ENCODE measurements around the gene GMDS.

Gene GMDS

DNA sequence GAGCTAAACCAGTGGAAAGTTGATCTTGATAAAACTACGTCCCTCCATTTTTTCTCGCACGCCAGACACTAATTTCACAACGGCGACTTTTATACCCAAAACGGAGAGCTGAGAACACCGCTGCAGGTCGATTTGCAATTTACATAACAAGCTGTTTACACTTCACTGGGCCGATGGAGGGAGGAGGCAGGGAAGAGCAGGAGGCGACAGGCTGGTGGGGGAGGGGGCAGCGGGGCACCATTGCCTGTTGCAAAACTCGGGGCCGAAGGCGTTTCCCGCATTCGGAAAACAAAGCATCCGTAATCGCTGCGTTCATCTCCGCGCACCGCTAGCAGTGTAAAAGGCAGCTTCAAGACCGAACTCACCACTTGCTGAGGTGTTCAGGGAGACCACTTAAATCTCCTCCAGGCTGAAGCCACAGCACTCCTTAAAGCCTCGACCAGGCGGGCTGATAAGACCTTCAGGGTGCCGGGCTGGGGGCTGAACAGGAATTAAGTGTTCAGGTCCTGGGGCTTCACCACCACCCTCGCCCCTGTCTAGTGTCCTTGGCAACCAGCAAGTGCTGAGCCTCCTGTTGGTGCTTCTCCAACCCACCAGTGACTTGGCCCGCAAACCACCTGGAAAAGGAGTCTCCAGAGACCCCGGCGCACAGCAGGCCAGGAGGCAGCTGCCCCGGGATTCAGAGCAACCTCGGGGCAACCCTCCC is 637.7 kb downstream of the GMDS start:
- no peak for DNase-seq

DNA sequence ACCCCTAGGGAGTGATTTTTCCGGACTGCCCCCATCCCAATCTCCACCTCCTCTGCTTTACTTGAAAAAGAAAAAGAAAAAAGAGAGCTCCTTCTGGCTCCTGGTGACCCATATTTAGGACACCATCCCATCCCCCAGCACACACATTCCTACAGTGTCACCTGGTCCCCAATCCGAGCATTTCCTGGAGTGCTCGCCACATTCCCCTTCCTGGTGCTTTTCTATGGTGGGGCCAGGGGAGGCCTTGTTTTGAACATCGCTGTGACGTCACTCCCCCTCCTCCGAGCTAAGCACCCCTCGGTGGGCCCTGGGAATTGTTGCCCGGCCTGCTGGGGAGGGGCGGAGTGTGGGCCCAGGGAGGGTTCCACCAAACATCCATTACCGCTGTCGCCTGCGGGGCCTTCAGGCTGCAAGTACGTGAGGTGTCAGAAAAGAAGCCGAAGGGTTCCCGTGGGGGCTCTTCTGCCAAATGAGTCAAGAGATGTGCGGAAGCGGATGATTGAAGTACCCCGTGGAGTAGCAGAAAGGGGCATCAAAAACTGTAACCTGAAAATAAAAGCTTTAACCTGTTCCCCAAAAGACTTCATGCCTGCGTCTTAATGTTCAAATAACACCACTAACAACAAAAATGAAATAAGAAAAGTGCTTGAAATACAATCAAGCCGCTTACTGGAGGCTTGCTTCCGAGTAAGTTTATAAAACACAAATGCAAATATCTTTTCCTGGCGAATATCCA is 638.5 kb downstream of the GMDS start:
- no peak for DNase-seq

DNA sequence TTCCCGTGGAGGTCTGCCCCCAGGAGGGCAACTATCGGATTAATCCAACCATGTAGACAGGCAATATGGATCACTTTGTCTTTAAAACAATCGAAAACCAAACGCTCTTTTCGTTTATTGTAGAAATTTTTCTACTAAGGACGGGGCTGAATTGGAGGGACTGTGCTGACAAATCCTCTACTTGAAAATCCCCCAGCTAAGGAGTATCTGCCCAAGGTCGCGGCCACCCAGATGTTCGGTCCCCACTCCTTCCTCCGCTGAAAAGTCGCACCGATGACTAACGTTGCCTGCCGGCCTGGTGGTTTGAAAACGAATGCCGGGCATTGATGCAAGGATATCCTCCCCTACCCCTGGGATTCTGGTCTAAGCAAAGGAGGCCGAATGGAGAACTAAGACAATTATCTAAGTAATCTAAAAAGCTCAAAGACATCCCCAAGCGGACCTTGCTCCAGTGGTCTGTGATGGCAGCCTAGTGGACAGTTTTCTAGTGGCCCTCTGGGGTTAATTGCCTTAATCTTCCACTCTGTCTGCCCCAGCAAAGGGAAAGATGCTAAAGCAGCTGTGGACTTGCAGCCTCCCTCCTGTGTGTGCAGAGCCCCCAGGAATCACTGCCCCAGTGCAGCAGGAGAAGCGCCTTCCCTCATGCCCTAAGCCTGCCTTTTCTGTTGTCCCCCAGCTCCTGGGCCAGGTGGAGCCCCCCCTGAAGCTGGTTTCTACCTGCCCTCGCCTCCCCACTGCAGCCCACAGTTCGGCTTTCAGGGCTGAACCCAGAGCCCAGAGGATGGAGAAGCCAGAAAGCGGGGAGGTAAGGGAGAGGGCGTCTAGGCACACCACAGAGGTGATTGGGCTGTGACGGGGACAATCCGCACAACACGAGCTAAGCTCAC is 639.3 kb downstream of the GMDS start:
- DNase-seq, result no peak

DNA sequence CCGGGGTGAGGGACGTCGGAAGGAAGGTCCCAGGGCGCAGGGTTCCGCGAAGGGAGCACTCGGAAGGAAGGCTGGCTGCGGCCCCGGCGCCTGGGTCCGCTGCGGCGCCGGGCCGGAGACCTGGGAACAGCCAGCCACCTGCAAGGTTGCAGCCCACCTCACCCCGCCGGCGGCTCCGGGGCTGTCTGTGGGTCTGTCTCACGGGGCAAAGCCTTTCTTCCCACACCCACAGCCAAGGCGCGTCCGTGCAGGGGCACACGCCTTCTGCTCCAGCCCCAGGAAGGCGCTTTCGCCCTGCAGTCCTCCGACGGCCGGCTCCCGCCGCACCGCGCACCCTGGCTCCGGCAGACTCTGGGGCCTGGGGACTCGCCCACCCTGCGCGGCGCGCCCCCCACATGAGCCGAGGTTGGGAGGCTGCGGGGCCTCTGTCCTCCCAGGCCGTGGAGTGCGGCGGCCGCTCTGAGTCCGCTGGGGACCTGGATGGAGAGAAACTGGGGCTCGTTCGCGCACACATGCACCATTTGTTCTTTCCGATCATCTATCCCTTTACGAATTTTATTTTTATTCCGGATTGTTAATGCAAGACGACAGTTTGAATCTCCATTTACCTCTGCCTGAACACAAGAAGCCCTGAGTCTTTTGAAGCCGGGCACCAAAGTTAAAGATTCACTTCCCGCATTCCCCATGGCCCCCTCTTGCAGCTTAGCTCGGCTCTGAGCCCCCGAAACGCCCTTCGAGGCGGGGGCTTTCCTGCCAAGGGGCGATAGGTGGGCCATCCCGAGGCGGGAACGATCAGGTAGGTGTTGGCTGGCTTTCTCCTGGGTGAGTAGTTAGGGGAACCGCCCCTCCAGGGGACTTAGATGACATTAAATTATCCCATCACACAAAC is 640.2 kb downstream of the GMDS start:
- DNase-seq, result no peak

DNA sequence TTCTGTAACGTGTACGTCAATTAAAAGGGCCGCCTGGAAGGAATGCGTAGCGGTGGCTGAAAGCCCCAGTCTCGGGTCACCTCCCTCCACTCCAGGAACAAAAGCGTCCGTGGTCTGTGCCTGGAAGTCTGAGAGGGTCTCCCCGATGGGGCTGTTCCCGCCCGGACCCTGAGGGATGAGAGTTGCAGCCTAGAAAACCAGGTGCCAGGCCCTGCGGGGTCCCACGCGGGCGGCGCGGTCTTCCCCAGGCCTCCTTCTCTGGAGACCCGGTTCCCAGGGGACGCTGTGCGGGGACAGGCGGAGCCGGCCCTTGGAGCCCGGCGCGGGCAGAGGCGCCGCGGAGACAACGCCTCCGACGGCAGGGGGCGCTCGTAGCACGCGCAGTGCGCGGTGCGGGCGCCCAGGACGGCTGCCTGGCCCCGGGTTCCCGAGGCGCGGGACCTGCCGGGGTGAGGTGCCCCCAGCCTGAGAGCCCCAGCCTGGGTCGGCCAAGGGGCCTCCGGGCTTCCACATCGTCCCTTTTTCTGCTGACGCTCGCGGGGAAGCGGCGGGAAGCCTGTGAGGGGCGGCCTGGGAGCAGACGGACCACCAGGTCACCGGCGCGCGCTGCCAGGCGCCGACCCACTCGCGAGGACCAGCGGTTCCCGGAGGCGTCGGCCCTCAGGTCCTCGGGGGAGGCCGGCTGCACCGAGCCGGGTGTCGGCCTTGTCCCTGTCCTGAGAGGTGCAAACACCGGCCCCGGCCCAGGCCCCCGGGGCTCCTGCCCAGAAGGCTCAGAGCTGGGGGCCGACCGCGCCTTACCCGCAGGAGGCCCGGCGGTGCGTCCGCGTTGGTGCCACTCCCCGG is 641.0 kb downstream of the GMDS start:
- DNase-seq, result peak; percentile 47 to 56 (median 50)

DNA sequence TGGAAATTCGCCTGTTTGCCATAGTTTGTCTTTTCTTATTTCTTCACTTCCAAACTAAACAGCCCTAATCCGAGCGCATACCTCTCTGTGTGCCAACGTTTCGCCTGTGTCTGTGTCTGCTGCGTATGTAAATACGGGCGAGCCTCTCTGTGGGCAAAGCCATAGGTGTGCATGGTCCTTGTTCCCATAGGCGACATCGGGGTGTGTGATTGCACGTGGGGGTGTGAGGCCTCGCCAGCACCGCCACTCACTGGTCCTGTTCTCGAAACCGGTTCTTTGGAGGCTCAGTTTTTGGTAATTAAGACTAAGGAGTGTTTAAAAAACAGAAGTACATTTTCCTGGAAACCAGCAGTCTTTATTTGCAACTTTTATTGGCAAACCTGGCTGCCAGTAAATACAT is 641.7 kb downstream of the GMDS start:
- no peak for DNase-seq

DNA sequence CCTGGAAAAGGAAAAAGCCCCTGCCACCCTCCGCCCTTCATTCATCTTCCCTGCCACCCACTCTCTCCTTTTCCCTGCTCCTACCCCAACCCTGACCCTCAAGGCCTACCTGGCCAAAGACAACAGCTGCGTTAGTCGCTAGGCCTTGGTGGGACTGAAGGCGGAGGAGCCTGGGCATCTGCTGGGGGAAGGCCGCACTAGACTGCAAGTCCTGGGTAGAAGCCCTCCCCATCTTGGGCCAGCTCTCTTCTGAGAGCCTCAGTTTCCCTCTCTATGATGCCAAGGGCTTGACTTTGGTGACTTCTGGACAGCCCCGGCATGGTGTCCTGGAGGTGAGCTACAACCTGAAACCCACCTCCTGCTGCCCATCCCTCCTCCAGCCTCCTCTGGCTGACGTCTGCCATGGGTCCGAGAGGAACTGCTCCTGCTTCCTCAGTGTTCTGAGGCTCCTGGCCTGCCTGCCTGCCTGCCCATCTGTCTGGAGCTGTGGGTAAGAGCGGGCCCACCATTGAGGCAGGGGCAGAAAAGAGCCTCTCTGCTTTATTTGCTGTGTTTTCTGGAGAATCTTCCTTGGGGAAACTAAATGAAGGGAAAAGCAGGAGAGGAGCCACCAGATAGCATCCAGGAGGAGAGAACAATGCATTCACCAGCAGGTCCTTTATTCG is 643.2 kb downstream of the GMDS start:
- DNase-seq, result no peak

DNA sequence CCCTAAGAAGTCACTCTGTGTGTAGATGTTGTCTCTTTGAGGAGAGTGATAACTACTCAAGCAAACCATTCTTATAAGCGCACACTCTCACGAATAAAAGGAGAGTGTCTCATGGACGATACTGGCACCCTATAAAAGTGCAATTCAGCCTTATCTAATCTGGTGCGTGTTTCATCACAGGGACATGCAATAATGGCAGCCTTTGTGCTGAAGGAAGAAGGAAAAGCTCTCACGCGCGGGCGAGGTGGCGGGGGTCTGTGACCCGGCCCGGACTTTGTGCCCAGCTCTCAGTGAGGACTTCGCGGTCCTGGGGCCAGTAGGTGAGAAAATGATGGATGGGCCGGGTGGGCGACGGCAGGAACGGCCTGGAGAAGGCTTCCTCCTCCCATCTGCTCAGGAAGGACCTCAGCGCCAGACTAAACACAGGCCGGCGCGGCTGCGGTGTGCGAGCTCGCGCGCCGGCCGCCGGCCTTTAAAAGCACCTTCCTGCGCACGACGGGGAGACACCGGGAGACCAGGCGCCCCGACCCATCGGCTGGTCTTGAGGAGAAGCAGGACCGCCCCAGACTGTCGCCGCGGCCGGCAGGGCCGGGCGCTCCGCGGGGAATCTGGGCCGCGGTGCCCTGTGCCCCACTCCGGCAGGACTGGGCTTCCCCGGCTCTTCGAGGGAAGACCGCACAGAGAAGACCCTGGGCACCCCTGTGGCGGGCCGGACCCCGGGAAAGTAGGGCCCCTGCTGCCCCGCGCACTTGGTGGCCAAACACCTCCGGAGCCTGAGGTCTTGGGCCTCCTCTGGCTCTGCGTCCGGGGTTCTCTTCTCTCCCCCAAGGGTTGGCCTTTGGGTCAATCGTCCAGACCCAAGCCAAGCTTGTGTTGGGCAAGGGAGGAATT is 644.0 kb downstream of the GMDS start:
- no peak for DNase-seq

DNA sequence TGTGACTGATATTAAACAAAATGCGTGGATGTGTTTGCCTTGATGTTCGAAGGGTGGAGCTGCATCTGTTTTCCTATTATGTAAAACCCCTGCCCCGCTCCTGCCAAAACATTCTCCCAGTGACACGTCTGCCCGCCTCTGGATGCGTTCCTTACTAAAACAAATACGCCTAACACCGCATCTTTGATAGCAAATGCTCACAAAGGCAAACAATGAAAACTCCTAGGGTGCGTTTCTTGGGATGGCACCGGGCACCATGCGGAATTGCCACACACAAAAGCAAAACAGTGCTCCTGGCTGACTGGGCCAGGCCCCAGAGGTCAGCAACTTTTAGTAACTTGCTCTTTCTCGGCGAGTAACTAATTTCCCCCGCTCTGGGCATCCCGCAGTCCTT is 644.6 kb downstream of the GMDS start:
- no peak for DNase-seq

DNA sequence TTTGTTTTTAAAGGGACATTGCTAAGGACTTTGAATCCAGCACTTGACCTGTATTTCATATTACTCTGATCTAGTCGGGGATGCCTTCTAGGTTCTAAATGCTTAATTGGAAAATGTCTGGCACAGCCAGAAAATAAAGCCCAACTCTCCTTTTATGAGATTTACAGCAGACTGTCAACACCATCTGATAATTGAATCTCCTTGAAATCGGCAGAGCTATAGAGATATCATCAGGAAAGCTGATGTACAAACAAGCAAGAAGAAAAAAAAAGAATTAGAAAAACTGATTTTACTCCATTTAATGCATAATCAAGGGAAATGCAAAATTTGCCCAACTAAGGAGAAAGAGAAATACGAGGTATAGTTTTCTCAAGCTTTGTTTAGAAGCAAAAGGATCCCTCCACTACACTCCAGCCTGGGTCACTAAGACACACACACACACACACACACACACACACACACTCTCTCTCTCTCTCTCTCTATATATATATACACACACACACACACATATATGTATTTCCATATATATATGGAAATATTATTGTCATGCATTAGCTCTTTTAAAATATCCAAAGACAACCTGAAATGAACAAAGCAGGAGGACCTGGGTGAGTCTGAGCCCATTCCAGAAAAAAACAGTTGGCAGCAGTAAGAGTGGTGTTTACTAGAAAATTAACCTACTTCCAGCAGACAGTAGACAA is 645.2 kb downstream of the GMDS start:
- DNase-seq, result no peak

DNA sequence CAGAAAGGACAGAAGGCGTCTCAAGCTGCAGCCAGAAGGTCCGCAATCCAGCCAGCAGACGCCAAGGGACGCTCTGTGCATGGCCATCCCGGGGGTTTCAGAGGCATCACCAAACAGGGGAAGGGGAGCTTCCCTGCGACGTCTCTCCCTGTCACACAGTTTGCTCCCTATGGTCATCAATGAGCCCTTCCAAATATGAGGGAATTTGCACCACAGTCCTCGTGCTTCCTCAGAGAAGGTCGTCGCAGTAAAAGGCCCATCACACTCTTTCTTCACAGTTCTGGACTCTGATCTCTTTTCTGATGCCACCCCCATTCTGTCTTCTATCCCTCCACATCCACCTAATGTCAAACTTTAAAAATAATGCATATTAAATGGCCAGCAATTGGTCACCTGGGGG is 645.9 kb downstream of the GMDS start:
- DNase-seq, result no peak

DNA sequence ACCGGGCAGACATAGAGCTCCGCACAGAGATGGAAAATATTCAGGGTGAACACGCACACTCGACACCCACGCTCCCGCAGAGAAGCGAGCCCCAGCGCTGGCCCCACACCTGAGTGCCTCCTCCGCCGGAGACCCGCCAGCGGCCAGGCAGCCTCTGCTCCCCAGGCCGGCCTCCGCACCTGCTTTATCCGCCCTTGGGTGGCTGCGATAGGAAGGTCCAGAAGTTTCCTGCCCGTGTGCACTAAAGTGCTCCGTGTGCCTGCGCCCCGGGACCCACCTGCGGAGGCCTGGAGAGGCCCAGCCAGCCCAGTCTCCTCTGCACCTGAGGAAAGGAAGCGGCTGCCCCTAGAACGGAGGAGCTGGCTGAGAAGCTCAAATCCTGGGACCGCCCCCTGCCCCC is 646.5 kb downstream of the GMDS start:
- DNase-seq, result no peak

DNA sequence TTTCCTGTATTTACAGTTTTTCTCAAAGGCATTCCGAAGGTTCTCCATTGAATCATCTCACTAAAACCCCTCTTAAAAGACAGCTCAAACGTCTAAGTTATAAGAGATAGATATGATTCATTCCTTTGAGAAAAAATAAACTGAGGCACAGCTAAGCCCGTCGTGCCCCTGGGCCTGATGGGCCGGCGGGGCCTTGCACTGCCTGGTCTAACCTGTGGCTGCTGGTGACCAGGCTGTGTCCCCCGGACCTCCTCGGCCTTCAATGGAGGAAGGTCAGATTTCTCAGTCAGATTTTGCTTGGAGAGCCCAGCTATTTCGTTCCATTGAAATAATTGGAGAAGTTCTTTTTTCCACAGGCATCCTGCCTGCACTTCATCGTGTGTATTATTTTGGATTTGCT is 647.0 kb downstream of the GMDS start:
- no peak for DNase-seq

DNA sequence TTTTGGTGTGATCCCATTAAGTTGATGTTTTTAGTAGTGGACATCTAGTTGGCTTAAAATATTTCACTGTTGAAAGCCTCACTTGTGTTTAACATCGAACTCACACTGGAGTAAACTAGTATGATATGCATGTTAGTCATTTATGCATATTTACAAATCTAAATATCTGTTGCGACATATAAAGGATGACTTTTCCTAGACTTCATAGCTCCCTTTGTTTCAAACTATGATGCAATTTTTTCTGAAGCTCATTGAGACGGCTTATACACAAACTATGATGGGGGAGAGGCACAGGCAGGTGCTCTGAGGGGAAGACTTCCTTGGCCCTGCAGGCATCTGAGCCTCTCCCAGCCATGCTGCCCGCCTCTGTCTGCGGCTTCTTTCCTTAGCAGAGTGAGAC is 647.5 kb downstream of the GMDS start:
- DNase-seq, result no peak

DNA sequence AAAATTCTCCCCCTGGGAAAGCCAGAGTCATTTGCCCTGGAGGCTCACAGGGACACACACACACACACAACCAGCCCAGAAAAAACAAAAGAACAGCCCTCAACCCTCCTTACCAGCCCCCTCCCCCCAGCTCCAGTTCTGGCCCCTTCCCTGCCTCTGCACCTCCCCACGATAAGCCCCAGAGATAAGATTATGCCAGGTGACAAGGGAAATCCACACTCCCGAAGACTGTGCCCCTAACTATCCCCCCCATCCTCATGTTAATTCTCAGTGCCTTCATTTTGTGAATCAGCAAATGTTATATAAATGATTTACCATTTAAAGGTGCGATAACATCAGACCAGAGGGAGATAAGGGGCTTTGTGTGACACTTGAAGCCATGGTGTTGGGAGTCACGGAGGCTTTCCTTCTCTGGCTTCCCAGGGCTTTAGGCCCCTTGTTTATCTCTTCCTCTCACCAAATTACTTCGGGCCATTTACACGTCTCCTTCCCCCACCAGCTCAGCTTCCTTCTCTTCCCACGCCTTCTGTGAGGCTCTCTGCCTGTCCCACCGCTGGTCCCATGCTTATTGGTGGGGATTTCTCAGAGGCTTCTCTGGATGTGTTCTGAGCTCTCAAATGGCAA is 648.2 kb downstream of the GMDS start:
- DNase-seq, result no peak

DNA sequence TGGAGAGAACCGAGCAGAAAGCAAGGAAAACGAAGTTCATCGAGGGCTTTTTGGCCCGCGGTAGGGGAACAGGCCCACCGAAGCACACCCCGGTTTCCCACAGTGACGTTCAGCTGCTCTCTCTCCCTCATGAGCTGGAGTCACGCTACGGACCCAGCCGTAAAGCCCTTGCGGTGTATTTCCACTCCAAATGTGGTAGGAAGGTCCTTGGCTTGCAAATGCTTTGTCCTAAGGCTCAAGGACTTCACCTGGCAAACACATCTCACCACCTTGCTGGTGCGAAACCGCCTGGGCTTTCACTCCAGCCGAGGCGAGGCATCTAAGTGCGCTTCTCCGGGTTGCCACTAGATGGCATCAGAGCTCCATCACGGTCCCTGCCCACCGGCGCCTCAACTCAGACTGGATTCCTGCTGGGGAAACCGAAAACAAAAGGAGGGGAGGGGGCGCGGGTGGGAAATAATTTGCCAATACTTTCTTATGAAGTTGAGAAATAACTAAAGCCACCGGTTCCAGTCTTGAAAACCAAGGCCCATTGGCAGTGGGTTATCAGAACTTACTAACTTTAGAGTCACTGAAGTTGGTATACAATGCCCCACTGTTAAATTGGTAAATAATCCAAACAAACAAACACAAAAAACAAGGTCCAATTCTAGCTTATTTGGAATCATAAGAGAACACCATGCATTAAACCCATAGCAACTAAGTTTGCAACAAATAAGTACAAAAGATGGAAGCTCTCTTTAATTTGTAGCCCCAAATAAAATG is 649.1 kb downstream of the GMDS start:
- peak in 3 of 4 experiments; percentile 19 to 44 (median 29) for DNase-seq

DNA sequence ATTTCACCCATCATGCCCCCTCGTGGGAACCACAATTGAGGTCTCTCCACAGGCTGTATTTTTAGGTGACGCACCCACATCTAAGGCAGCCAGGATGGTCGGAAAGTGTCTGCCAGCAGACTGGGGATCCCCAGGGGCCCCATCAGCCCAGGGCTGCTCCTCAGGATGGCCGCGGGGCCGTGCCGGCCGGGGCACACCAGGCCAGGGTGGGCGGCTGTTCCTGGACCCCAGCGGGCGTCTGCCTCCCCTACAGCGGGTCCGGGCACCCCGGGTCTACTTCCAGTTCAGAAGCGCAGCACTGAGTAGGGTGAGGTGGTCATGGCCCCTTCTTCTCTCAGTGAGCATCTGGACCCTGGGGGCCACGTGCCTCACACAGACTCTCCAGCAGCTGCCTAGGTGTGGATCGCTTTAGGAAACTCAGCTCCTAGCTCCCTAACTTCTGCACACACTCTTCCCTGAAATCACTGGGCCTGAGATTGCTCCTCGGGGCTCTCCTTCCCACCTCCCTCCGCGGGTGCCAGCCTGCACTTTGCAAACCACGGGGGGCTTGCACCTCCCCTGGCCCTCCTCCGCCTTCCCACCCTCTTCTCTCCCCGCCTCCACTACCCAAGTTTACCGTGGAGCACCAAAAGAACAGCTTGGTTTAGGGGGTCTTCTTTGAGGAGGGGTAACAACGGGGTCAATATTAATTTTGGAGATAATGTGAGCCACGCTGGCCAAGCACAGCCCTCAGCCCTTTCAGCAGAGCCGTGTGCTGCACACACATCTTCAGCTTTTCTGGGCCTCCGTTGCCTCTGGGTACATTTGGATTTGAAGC is 649.9 kb downstream of the GMDS start:
- no peak for DNase-seq

Measured in activated CD4-positive, CD25-positive, alpha-beta regulatory T cell (primary cell).